H1 (cell line): Measurements from ENCODE around the gene PMEPA1. TPM values are rescaled to one million over a fixed set of nuclear protein-coding genes. Genes with fewer than 3 reads are reported as not detected.

Experiments used
- CBX8 ChIP-seq: fragments of 300-800, 300-1000 bp; sonication (generic); IDR thresholded peaks from 2 replicates; pipeline ENCODE4 v1.7.1; 2016; ENCODE audit warnings: low read depth, low read length, borderline replicate concordance
- NRF1 ChIP-seq: IDR thresholded peaks from 2 replicates; pipeline ENCODE4 v1.6.1; 2011; ENCODE audit warnings: mild to moderate bottlenecking, low read depth, low read length, improper control_type of control experiment
- polyA plus RNA-seq, 7 experiments: library from polyadenylated mRNA; depleted of rRNA in 3 of 7; stranded (reverse) in 5 of 7; unstranded in 2 of 7; fragments of >200 nt in 5 of 7; fragments of 200-250 nt in 2 of 7; gene quantifications; 1 replicate in 5 of 7; 2 replicates in 1 of 7; 4 replicates in 1 of 7; pipeline versions ENCODE4 v1.2.1 to v1.2.3, GENCODE V29; 2011 to 2013; ENCODE audit warnings: missing spikeins in 2 of 7, mixed read lengths in 2 of 7
- total RNA-seq: library from RNA; stranded (reverse); fragmentation: NEBNext Ultra II Directional; extraction: Animal tissue kit (Norgen Biotek cat#: 25700); gene quantifications from 2 replicates; pipeline ENCODE4 v1.2.1, GENCODE V29; 2021
- TF ChIP-seq, protein P1 (sequence below), 3 experiments: IDR thresholded peaks; 1 replicate in 2 of 3; 2 replicates in 1 of 3; pipeline versions ENCODE4 v1.5.1 to v1.6.1; 2011; ENCODE audit warnings: low read length in 3 of 3, mild to moderate bottlenecking in 3 of 3, inconsistent platforms in 2 of 3, low read depth in 1 of 3, moderate library complexity in 1 of 3; ENCODE audit not compliant: insufficient read depth in 1 of 3; ENCODE audit errors: control extremely low read depth in 1 of 3

PMEPA1 gene
- total and polyA plus RNA-seq, 2 of the 8 experiments (the other 6 are each of a cell fraction or from before 2014, with no cell fraction given) = 12.7 to 20.5 TPM

DNA sequence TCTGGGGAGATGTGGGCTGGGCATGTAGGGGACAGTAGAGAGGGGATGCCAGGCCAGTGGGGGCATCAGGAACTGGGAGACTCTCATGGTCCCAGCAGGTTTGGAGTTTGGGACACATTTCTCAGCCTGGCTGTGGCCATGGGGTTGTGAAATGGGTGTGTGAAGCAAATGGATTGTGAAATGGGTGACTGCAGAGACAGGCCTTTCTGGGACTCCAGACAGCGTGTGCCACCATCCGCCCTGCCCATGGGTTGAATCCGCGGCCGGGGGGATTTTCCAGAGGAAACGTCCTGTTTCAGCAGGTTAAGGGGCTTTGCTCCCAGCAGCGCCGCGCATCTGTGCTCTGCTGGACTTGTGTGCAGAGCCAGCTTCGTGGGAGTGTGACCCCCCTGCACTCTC lies 3.7 kb upstream of the PMEPA1 start (continued):
- TF ChIP-seq NRF1 (no peak), CBX8 (no peak)
- TF ChIP-seq, protein P1, sequence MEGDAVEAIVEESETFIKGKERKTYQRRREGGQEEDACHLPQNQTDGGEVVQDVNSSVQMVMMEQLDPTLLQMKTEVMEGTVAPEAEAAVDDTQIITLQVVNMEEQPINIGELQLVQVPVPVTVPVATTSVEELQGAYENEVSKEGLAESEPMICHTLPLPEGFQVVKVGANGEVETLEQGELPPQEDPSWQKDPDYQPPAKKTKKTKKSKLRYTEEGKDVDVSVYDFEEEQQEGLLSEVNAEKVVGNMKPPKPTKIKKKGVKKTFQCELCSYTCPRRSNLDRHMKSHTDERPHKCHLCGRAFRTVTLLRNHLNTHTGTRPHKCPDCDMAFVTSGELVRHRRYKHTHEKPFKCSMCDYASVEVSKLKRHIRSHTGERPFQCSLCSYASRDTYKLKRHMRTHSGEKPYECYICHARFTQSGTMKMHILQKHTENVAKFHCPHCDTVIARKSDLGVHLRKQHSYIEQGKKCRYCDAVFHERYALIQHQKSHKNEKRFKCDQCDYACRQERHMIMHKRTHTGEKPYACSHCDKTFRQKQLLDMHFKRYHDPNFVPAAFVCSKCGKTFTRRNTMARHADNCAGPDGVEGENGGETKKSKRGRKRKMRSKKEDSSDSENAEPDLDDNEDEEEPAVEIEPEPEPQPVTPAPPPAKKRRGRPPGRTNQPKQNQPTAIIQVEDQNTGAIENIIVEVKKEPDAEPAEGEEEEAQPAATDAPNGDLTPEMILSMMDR (IDR thresholded peaks at IDR 0.05; ENCODE audit: control extremely low read depth in 1 of 3, insufficient read depth in 1 of 3, low read depth in 1 of 3, low read length in 3 of 3) = no peak
- TF ChIP-seq, all 59 proteins: peak for 0
